Endothelial cell of umbilical vein (primary cell): ENCODE results near the gene RUNX2. TPM values are rescaled to one million over a fixed set of nuclear protein-coding genes. Genes with fewer than 3 reads are reported as not detected.

Source experiments
- BruUV-seq: library from RNA; stranded (reverse); fragments of 400-500 nt; replicated peaks from 2 replicates; lab custom pipeline; 2021; lab: Mats Ljungman, UMichigan
- CTCF ChIA-PET: fragments of 300-600, 350-600 bp; sonication (Branson Sonifier 250); formaldehyde crosslinking; loops from one replicate; lab custom pipeline; 2021; ENCODE audit warnings: antibody characterized with exemption, inconsistent platforms; lab: Charles Lee
- POLR2A ChIA-PET: fragments of 300-600, 350-600 bp; sonication (Branson Sonifier 250); formaldehyde crosslinking; loops from one replicate; lab custom pipeline; 2021; ENCODE audit warnings: antibody characterized with exemption, inconsistent platforms; lab: Charles Lee
- DNase-seq: peaks from one replicate; pipeline ENCODE4 v3.0.0-alpha.2; 2011; ENCODE audit warnings: low read depth, low spot score
- FAIRE-seq: peaks from 2 replicates; lab custom pipeline; 2011; peaks lifted over from hg19 to GRCh38; lab: Jason Lieb, UNC
- H2AFZ ChIP-seq: 2 replicates; pipeline ENCODE4 v1.6.0; 2012; ENCODE audit warnings: low read depth, low read length, control low read depth, inconsistent platforms
- H3K27ac ChIP-seq: 2 replicates; pipeline ENCODE4 v1.5.1; 2011; ENCODE audit warnings: low read depth, mild to moderate bottlenecking, control low read depth, low read length, moderate library complexity; ENCODE audit not compliant: insufficient read depth
- H3K27me3 ChIP-seq, 2 experiments: 2 replicates each; pipeline versions ENCODE4 v1.6.0 to v1.6.1; 2011; ENCODE audit warnings: low read length in 2 of 2, mixed read lengths in 1 of 2; ENCODE audit not compliant: control insufficient read depth in 2 of 2, insufficient read depth in 2 of 2
- H3K36me3 ChIP-seq, 2 experiments: 2 replicates in 1 of 2; 3 replicates in 1 of 2; pipeline ENCODE4 v1.5.1; 2011; ENCODE audit warnings: low read length in 2 of 2, mild to moderate bottlenecking in 1 of 2, moderate library complexity in 1 of 2; ENCODE audit not compliant: control insufficient read depth in 2 of 2, insufficient read depth in 2 of 2; ENCODE audit errors: extremely low read depth in 1 of 2
- H3K4me1 ChIP-seq: 3 replicates; pipeline ENCODE4 v1.5.1; 2011; ENCODE audit warnings: mild to moderate bottlenecking, low read length; ENCODE audit not compliant: control insufficient read depth, insufficient read depth; ENCODE audit errors: extremely low read depth
- H3K4me2 ChIP-seq: 2 replicates; pipeline ENCODE4 v1.6.1; 2011; ENCODE audit warnings: low read length, control low read depth, mixed read lengths; ENCODE audit not compliant: insufficient read depth
- H3K4me3 ChIP-seq, 3 experiments: fragments of 200-600 bp in 1 of 3; sonication (generic), shearing (Covaris generic) in 1 of 3; replicated peaks in 1 of 3; 2 replicates each; pipeline ENCODE4 v1.5.1; 2011 to 2016; ENCODE audit warnings: control low read depth in 3 of 3, low read length in 3 of 3, mild to moderate bottlenecking in 2 of 3, inconsistent platforms in 1 of 3, low read depth in 1 of 3, moderate library complexity in 1 of 3; ENCODE audit not compliant: insufficient read depth in 1 of 3
- H3K79me2 ChIP-seq: 2 replicates; pipeline ENCODE4 v1.6.0; 2012; ENCODE audit warnings: low read length, inconsistent platforms; ENCODE audit not compliant: control insufficient read depth, insufficient read depth
- H3K9ac ChIP-seq: replicated peaks from 2 replicates; pipeline ENCODE3; 2011; ENCODE audit warnings: low read length, control low read depth; ENCODE audit not compliant: insufficient read depth; ENCODE audit errors: extremely low read depth
- H3K9me1 ChIP-seq: replicated peaks from 3 replicates; pipeline ENCODE4 v1.6.0; 2011; ENCODE audit warnings: mild to moderate bottlenecking, low read length; ENCODE audit not compliant: control insufficient read depth, insufficient read depth; ENCODE audit errors: extremely low read depth
- H3K9me3 ChIP-seq: replicated peaks from 2 replicates; pipeline ENCODE4 v1.5.1; 2012; ENCODE audit warnings: low read length, inconsistent platforms; ENCODE audit not compliant: control insufficient read depth, insufficient read depth
- H4K20me1 ChIP-seq: replicated peaks from 2 replicates; pipeline ENCODE3; 2011; ENCODE audit warnings: mild to moderate bottlenecking, low read length; ENCODE audit not compliant: control insufficient read depth, insufficient read depth; ENCODE audit errors: extremely low read depth
- EZH2 ChIP-seq: IDR thresholded peaks from 2 replicates; pipeline ENCODE4 v1.6.1; 2012; ENCODE audit warnings: borderline replicate concordance, low read depth, mild to moderate bottlenecking, moderate library complexity, low read length, inconsistent platforms; ENCODE audit not compliant: severe bottlenecking
- FOS ChIP-seq: IDR thresholded peaks from 2 replicates; pipeline ENCODE4 v1.6.1; 2011; ENCODE audit warnings: mild to moderate bottlenecking, low read length, moderate library complexity, borderline replicate concordance; ENCODE audit not compliant: insufficient read depth
- GATA2 ChIP-seq: IDR thresholded peaks from 2 replicates; pipeline ENCODE4 v1.7.0; 2011; ENCODE audit warnings: low read depth, mild to moderate bottlenecking, moderate library complexity, mixed read lengths, low read length; ENCODE audit not compliant: insufficient read length, insufficient read depth
- JUN ChIP-seq: IDR thresholded peaks from 2 replicates; pipeline ENCODE4 v1.6.1; 2011; ENCODE audit warnings: borderline replicate concordance, low read depth; ENCODE audit not compliant: insufficient read length, insufficient read depth
- MAX ChIP-seq: IDR thresholded peaks from 2 replicates; pipeline ENCODE4 v1.6.1; 2011; ENCODE audit not compliant: insufficient read depth, insufficient read length
- MYC ChIP-seq: IDR thresholded peaks from one replicate; pipeline ENCODE4 v1.6.1; 2011; ENCODE audit warnings: mild to moderate bottlenecking, low read depth, low read length
- POLR2A ChIP-seq: IDR thresholded peaks from 2 replicates; pipeline ENCODE4 v1.6.1; 2012; ENCODE audit warnings: low read depth, mild to moderate bottlenecking, control low read depth, low read length
- POLR2AphosphoS5 ChIP-seq: IDR thresholded peaks from 2 replicates; pipeline ENCODE4 v1.6.1; 2012; ENCODE audit warnings: low read depth, mild to moderate bottlenecking, control low read depth, low read length, moderate library complexity; ENCODE audit not compliant: insufficient read depth
- dilution Hi-C: fragments of 300-500 bp; cut with MboI; formaldehyde crosslinking; loops from one replicate; pipeline ENCODE4 v1.15.0; 2019; ENCODE audit warnings: low sequenced_read_pairs; ENCODE audit not compliant: extremely low pct_ligation_motif_present
- intact Hi-C: fragments of 100-400 bp; cut with micrococcal nuclease; formaldehyde crosslinking; loops from one replicate; pipeline ENCODE4 v1.10.0; 2022
- polyA plus RNA-seq, 4 experiments: library from polyadenylated mRNA; depleted of rRNA in 3 of 4; stranded (reverse) in 3 of 4; unstranded in 1 of 4; fragments of >200 nt; gene quantifications; 2 replicates each; pipeline versions ENCODE4 v1.2.1 to v1.2.3, GENCODE V29; 2011 to 2012; ENCODE audit warnings: missing spikeins in 1 of 4
- total RNA-seq: library from RNA; stranded (reverse); gene quantifications from 2 replicates; pipeline ENCODE4 v1.2.3, GENCODE V29; 2021
- TF ChIP-seq, protein P1 (sequence below), 2 donors: IDR thresholded peaks; 1 replicate in 1 of 2; 2 replicates in 1 of 2; pipeline ENCODE4 v1.5.1; 2011; ENCODE audit warnings: low read length in 2 of 2, mild to moderate bottlenecking in 2 of 2, moderate library complexity in 2 of 2, control low read depth in 1 of 2, inconsistent platforms in 1 of 2, low read depth in 1 of 2; ENCODE audit not compliant: insufficient read depth in 1 of 2; ENCODE audit errors: extremely low read depth in 1 of 2

RUNX2 gene
- total and polyA plus RNA-seq, 2 donors (not counting 3 experiments of a cell fraction or from before 2014, with no cell fraction given), result 0.06 TPM; not detected in 1

GRCh38 chr6:45643126-45643525, 315.0 kb downstream of the RUNX2 start:
- BruUV-seq, result no TSS peak
- TF ChIP-seq EZH2 (no peak), JUN (no peak), GATA2 (no peak), FOS (no peak), MYC (no peak), MAX (no peak), POLR2A (no peak), POLR2AphosphoS5 (no peak)

GRCh38 chr6:45644720-45645119, 316.6 kb downstream of the RUNX2 start:
- Histone ChIP-seq H3K36me3 (no peaks in the 10 kb centered on the region), H2AFZ (no peak overlapping the region), H3K9me3 (no peaks in the 10 kb centered on the region), H3K9ac (no peak overlapping the region), H3K27ac (no peak overlapping the region), H3K79me2 (no peaks in the 10 kb centered on the region), H3K4me2 (no peak overlapping the region), H3K4me3 (no peak overlapping the region), H3K4me1 (no peaks in the 10 kb centered on the region), H3K27me3 (peaks cover 3 to 6% of the 10 kb centered on the region in 2 experiments), H3K9me1 (no peaks in the 10 kb centered on the region), H4K20me1 (no peaks in the 10 kb centered on the region)
- BruUV-seq, result no TSS peak
- intact Hi-C loops (no loop called here), dilution Hi-C loops (no loop called here)
- FAIRE-seq, result no peak
- ChIA-PET CTCF (no interaction called here), POLR2A (no interaction called here)
- no peak for DNase-seq
- TF ChIP-seq POLR2AphosphoS5 (no peak), FOS (no peak), EZH2 (no peak), GATA2 (no peak), JUN (no peak), MYC (no peak), POLR2A (no peak), MAX (no peak)
- TF ChIP-seq, protein P1, sequence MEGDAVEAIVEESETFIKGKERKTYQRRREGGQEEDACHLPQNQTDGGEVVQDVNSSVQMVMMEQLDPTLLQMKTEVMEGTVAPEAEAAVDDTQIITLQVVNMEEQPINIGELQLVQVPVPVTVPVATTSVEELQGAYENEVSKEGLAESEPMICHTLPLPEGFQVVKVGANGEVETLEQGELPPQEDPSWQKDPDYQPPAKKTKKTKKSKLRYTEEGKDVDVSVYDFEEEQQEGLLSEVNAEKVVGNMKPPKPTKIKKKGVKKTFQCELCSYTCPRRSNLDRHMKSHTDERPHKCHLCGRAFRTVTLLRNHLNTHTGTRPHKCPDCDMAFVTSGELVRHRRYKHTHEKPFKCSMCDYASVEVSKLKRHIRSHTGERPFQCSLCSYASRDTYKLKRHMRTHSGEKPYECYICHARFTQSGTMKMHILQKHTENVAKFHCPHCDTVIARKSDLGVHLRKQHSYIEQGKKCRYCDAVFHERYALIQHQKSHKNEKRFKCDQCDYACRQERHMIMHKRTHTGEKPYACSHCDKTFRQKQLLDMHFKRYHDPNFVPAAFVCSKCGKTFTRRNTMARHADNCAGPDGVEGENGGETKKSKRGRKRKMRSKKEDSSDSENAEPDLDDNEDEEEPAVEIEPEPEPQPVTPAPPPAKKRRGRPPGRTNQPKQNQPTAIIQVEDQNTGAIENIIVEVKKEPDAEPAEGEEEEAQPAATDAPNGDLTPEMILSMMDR (IDR thresholded peaks at IDR 0.05; ENCODE audit: extremely low read depth in 1 of 2, insufficient read depth in 1 of 2, low read depth in 1 of 2, low read length in 2 of 2), result no peak

More at GRCh38 chr6:45643126-45643525, 315.0 kb downstream of the RUNX2 start:
- H3K9me3 ChIP-seq, result no peaks in the 10 kb centered on the region
- CTCF ChIA-PET, result no interaction called here
- H3K9ac ChIP-seq, result no peak overlapping the region
- no peak overlapping the region for H2AFZ ChIP-seq
- POLR2A ChIA-PET, result no interaction called here
- no peaks in the 10 kb centered on the region for H3K4me1 ChIP-seq
- H3K27me3 ChIP-seq, result peaks cover 3 to 8% of the 10 kb centered on the region in 2 experiments
- H3K79me2 ChIP-seq, result no peaks in the 10 kb centered on the region
- no peak for DNase-seq
- no peak overlapping the region for H3K27ac ChIP-seq
- intact Hi-C loops (no loop called here), dilution Hi-C loops (no loop called here)
- no peaks in the 10 kb centered on the region for H3K36me3 ChIP-seq
- H3K9me1 ChIP-seq, result no peaks in the 10 kb centered on the region
- H4K20me1 ChIP-seq, result no peaks in the 10 kb centered on the region
- no peak overlapping the region for H3K4me3 ChIP-seq
- H3K4me2 ChIP-seq, result no peak overlapping the region
- no peak for FAIRE-seq
